ENCODE results near the gene LTBP4. TPM values are rescaled to one million over a fixed set of nuclear protein-coding genes. Genes with fewer than 3 reads are reported as not detected.

The LTBP4 gene
- total RNA-seq, 1 donor from 2014 or later: 46.9 TPM

DNA sequence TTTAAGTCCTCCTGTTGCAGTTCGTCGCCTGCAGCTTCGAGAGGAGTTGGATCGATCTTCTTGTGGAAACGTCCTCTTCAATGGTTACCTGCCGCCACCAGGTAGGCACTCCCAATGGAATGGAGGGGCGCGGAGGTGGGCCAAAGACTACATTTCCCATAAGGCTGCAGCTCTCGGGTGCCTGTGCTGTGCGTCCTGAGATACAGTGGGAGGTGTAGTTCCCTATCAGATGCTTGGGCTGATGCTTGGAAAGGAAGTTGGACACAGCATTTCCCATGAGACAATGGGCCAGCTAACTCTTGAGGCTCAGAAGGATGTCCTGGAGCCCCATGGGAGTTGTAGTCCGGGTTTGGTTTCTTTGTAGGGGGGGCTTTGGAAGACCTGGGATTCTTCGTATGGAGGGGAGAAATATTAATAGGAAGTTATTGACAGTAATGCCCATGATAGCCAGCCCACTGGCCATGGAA, 22.7 kb upstream of the LTBP4 start:
- Histone ChIP-seq H3K27ac (ENCODE audit: low read depth, low read length) (no peak overlapping the region), H2AFZ (ENCODE audit: low read depth, low read length) (no peak overlapping the region), H3K79me2 (ENCODE audit: insufficient read depth, low read length) (peaks cover 8% of the 10 kb centered on the region), H4K20me1 (ENCODE audit: insufficient read depth, low read length) (no peaks in the 10 kb centered on the region), H3K4me3 (ENCODE audit: insufficient read depth, low read depth, low read length) (no peak overlapping the region), H3K4me2 (ENCODE audit: low read length) (peak overlapping the region; percentile 94), H3K27me3 (ENCODE audit: insufficient read depth, low read length) (no peaks in the 10 kb centered on the region), H3K9ac (ENCODE audit: low read length) (no peak overlapping the region), H3K36me3 (ENCODE audit: insufficient read depth, low read length) (peaks cover 3% of the 10 kb centered on the region), H3K4me1 (ENCODE audit: insufficient read depth, low read length) (peaks cover 3% of the 10 kb centered on the region), H3K9me3 (ENCODE audit: insufficient read depth, low read depth, low read length) (no peaks in the 10 kb centered on the region)
- Mint-ChIP-seq H3K4me1 (ENCODE audit: low read depth, unreplicated experiment) (peaks cover 2% of the 10 kb centered on the region), H3K4me3 (ENCODE audit: unreplicated experiment) (peak overlapping the region; percentile 79), H3K36me3 (ENCODE audit: low read depth, unreplicated experiment) (peaks cover 12% of the 10 kb centered on the region), H3K27me3 (ENCODE audit: low read depth, unreplicated experiment) (no peaks in the 10 kb centered on the region), H3K9me3 (ENCODE audit: unreplicated experiment) (no peaks in the 10 kb centered on the region), H3K27ac (ENCODE audit: unreplicated experiment) (peak overlapping the region; percentile 47)
- DNase-seq (ENCODE audit: low read depth): peak; percentile 16
- no peak for TF ChIP-seq EZH2 (IDR thresholded peaks at IDR 0.05; ENCODE audit: insufficient read depth, low read length)
- TF ChIP-seq, protein P1, sequence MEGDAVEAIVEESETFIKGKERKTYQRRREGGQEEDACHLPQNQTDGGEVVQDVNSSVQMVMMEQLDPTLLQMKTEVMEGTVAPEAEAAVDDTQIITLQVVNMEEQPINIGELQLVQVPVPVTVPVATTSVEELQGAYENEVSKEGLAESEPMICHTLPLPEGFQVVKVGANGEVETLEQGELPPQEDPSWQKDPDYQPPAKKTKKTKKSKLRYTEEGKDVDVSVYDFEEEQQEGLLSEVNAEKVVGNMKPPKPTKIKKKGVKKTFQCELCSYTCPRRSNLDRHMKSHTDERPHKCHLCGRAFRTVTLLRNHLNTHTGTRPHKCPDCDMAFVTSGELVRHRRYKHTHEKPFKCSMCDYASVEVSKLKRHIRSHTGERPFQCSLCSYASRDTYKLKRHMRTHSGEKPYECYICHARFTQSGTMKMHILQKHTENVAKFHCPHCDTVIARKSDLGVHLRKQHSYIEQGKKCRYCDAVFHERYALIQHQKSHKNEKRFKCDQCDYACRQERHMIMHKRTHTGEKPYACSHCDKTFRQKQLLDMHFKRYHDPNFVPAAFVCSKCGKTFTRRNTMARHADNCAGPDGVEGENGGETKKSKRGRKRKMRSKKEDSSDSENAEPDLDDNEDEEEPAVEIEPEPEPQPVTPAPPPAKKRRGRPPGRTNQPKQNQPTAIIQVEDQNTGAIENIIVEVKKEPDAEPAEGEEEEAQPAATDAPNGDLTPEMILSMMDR (IDR thresholded peaks at IDR 0.05; ENCODE audit: insufficient read depth, low read depth, low read length): no peak
- FAIRE-seq: no peak

DNA sequence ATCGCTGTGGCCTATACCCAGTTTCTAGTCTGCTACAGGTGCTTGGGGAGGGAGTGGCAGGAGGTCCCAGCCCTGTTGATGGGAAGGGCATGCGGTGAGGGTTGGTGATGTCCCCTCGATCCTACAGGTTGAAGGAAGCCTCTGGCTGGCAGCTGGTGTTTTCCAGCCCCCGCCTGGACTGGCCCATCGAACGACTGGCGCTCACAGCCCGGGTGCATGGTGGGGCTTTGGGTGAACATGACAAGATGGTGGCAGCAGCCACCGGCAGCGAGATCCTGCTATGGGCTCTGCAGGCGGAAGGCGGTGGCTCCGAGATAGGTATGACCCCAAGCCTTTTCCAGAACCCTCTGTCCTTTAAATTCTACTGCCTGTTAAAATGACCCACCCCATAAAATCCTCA, 20.6 kb upstream of the LTBP4 start:
- no peaks in the 10 kb centered on the region for H4K20me1 ChIP-seq (ENCODE audit: insufficient read depth, low read length)
- FAIRE-seq (no peak), DNase-seq (ENCODE audit: low read depth) (no peak)
- Mint-ChIP-seq H3K36me3 (ENCODE audit: low read depth, unreplicated experiment) (peaks cover 24% of the 10 kb centered on the region), H3K27me3 (ENCODE audit: low read depth, unreplicated experiment) (no peaks in the 10 kb centered on the region), H3K27ac (ENCODE audit: unreplicated experiment) (no peak overlapping the region), H3K4me1 (ENCODE audit: low read depth, unreplicated experiment) (peaks cover 2% of the 10 kb centered on the region), H3K4me3 (ENCODE audit: unreplicated experiment) (no peak overlapping the region), H3K9me3 (ENCODE audit: unreplicated experiment) (no peaks in the 10 kb centered on the region)
- peaks cover 8% of the 10 kb centered on the region for H3K79me2 ChIP-seq (ENCODE audit: insufficient read depth, low read length)
- no peaks in the 10 kb centered on the region for H3K27me3 ChIP-seq (ENCODE audit: insufficient read depth, low read length)
- H3K36me3 ChIP-seq (ENCODE audit: insufficient read depth, low read length): peaks cover 3% of the 10 kb centered on the region
- H3K9me3 ChIP-seq (ENCODE audit: insufficient read depth, low read depth, low read length): no peaks in the 10 kb centered on the region
- H3K4me3 ChIP-seq (ENCODE audit: insufficient read depth, low read depth, low read length): no peak overlapping the region
- no peak overlapping the region for H3K9ac ChIP-seq (ENCODE audit: low read length)
- H3K27ac ChIP-seq (ENCODE audit: low read depth, low read length): no peak overlapping the region
- no peak overlapping the region for H3K4me2 ChIP-seq (ENCODE audit: low read length)
- no peak overlapping the region for H2AFZ ChIP-seq (ENCODE audit: low read depth, low read length)
- H3K4me1 ChIP-seq (ENCODE audit: insufficient read depth, low read length): peaks cover 15% of the 10 kb centered on the region
- TF ChIP-seq, protein P1 (IDR thresholded peaks at IDR 0.05; ENCODE audit: insufficient read depth, low read depth, low read length): no peak
- TF ChIP-seq EZH2 (IDR thresholded peaks at IDR 0.05; ENCODE audit: insufficient read depth, low read length): no peak

DNA sequence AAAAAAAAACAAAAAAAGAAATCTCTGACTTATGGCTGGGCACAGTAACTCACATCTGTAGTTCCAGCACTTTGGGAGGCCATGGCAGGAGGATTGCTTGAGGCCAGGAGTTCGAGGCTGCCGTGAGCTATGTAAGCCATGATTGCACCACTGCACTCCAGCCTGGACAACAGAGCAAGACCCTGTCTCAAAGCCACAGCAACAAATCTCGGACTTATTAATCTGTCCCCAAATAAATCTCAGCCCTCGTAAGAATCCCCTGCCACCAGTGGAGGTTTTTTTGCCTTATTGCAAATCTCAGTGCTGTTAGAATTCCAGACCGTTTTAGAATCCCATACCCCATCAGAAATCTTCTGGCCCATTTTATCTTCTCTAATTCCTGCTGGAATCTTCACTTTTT, 19.6 kb upstream of the LTBP4 start:
- DNase-seq (ENCODE audit: low read depth): no peak
- Mint-ChIP-seq H3K4me1 (ENCODE audit: low read depth, unreplicated experiment) (peaks cover 4% of the 10 kb centered on the region), H3K9me3 (ENCODE audit: unreplicated experiment) (no peaks in the 10 kb centered on the region), H3K27ac (ENCODE audit: unreplicated experiment) (no peak overlapping the region), H3K4me3 (ENCODE audit: unreplicated experiment) (no peak overlapping the region), H3K27me3 (ENCODE audit: low read depth, unreplicated experiment) (no peaks in the 10 kb centered on the region), H3K36me3 (ENCODE audit: low read depth, unreplicated experiment) (peaks cover 29% of the 10 kb centered on the region)
- H3K27ac ChIP-seq (ENCODE audit: low read depth, low read length): no peak overlapping the region
- H3K9me3 ChIP-seq (ENCODE audit: insufficient read depth, low read depth, low read length): no peaks in the 10 kb centered on the region
- no peak for TF ChIP-seq EZH2 (IDR thresholded peaks at IDR 0.05; ENCODE audit: insufficient read depth, low read length)
- TF ChIP-seq, protein P1 (IDR thresholded peaks at IDR 0.05; ENCODE audit: insufficient read depth, low read depth, low read length): no peak
- H3K4me2 ChIP-seq (ENCODE audit: low read length): no peak overlapping the region
- H3K36me3 ChIP-seq (ENCODE audit: insufficient read depth, low read length): peaks cover 3% of the 10 kb centered on the region
- H4K20me1 ChIP-seq (ENCODE audit: insufficient read depth, low read length): no peaks in the 10 kb centered on the region
- peaks cover 15% of the 10 kb centered on the region for H3K4me1 ChIP-seq (ENCODE audit: insufficient read depth, low read length)
- no peaks in the 10 kb centered on the region for H3K27me3 ChIP-seq (ENCODE audit: insufficient read depth, low read length)
- FAIRE-seq: no peak
- no peak overlapping the region for H3K9ac ChIP-seq (ENCODE audit: low read length)
- no peak overlapping the region for H2AFZ ChIP-seq (ENCODE audit: low read depth, low read length)
- H3K79me2 ChIP-seq (ENCODE audit: insufficient read depth, low read length): peaks cover 8% of the 10 kb centered on the region
- no peak overlapping the region for H3K4me3 ChIP-seq (ENCODE audit: insufficient read depth, low read depth, low read length)

All from astrocyte (in vitro differentiated cells and primary cell).